GM18517 (cell line): ENCODE data around the gene FRMPD4.
"Not testable (repeated sequence)": the region's sequence is repeated elsewhere in the genome, so short reads cannot be mapped to it uniquely, and the experiment has no call there.

Experiments
- ATAC-seq: cut with Tn5 transposase; IDR thresholded peaks from one replicate; pipeline ENCODE4 v1.9.1; 2021; ENCODE audit warnings: mild to moderate bottlenecking, moderate library complexity; ENCODE audit not compliant: unreplicated experiment

The FRMPD4 gene

DNA sequence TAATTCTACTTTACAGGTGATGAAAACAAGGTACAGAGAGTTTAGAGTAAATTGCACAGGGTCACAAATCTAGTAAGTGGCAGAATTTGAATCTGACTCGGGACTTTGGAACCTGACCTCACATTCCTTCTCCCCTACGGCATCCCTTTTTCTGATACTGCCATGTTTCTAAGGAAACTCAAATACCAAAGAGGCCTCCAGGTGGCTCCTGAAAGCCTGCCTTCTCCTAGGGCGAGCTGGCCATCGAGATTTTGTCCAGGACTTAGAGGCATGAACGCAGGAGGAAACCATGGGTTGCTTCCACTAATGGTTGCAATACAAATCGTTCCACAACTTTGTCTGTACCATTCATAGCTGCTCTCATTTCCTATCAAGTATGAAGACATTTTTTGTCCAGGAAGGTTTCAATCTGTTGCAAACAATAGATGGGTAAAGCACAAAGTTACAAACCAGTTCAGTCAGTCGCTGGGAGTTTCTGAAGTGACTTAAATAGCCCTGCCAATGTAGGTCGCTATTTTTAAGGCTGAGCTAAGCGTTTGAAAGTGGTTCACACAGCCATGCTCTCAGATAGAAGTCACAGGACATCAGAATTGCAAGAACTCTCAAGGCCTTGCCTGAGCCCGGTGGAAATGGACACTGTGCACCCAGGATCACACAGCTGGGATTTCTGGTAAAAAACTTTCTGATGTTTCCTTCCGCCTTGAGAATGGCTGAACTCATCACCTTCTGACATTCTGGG lies 356.3 kb downstream of the FRMPD4 start:
- no peak for ATAC-seq

DNA sequence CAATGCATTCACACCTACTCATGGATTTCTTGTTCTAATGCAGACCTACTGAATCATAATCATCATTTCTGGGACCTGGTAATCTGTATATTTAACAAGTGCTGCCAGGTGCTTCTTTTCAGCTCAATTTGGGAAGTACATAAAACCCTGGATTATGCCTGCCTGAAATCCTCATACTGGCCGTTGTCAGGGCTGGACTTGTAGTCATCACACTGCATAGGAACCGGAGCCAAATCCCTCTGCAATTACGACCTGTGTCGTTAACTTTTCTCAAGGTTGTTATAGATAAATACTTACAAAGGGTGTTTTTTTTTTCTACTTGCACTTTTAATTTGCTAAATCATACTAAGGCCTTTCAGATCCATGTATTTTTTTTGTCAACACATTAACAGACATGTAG lies 358.1 kb downstream of the FRMPD4 start:
- no peak for ATAC-seq

DNA sequence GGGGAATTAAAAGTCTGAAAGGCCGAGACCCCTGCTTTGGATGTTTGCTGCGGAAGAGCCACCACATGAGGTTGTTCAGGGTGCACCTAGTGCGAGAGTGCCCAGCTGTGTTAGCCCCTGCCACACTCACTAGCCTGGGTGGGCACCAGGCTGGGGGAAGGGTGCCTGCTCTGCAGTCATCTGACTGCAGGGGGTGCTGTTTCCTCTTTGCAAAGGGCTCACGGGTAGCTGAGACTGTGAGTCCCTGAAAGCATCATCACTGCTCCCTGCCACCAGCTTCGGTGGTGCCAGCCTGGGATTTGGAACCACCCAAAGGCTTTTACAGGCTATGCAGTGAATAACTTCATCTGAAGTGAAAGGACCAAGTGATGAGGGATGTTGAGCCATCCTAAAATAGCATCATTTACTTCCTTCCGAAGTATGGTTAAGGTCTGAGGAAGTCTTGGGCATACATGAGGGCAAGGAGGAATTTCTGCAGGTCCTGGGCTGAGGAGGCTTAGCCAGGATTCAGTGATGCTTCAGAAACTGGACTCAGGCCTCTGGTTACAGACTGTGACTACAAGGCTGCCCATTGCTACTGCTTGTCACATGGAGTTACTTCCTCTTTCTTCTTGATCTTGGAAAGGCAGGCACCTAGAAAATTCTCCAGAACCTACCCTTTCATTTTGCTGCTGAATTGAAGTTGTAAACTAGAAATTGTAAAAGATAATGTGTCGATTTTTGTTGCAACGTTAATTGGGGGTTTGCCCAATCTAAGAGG lies 359.7 kb downstream of the FRMPD4 start:
- peak; percentile 69 for ATAC-seq

DNA sequence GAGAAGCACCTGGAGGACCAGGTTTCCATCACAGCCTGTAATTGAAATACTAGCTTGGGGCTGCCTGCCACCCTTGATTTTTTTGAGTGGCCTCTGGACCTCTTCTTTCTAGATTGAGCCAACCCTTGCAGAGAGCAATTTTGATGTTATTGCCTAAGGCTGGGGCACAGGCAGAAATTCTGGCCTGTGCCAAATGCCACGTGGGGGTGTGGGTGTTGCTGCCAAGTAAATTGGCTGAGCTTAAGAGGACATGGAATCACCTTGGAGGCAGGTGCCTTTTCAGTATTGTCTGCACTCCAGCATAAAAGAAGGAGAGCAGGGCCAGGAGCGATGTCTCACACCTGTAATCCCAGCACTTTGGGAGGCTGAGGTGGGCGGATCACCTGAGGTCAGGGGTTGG lies 366.9 kb downstream of the FRMPD4 start:
- ATAC-seq, result no peak

DNA sequence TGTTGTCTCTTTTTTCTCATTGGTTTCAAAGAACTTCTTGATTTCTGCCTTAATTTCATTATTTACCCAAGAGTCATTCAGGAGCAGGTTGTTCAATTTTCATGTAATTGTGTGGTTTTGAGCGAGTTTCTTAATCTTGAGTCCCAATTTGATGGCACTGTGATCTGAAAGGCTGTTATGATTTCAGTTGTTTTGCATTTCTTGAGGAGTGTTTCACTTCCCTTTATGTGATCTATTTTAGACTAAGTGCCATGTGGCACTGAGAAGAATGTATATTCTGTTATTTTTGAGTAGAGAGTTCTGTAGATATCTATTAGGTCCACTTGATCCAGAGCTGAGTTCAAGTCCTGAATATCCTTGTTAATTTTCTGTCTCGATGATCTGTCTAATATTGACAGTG lies 377.1 kb downstream of the FRMPD4 start:
- ATAC-seq, result peak; percentile 99

DNA sequence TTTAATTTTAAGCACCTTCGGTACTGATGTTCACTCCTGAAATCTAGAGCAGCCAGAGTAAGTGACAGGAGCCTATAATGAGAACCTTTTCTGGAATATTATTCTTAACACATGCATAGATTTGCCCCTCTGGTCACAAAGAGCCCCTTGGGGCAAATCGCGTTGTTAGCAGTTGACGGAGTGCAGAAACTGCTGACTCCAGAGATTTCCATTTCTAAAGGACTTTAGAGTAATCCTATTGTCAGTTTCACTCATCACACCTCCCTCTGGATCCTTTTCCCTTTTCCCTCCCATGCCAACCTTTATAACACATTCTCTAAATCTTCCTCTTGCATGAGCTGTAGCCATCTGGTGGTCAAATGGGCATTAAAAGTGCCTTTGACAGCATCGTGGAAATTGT lies 388.0 kb downstream of the FRMPD4 start:
- ATAC-seq, result no peak

DNA sequence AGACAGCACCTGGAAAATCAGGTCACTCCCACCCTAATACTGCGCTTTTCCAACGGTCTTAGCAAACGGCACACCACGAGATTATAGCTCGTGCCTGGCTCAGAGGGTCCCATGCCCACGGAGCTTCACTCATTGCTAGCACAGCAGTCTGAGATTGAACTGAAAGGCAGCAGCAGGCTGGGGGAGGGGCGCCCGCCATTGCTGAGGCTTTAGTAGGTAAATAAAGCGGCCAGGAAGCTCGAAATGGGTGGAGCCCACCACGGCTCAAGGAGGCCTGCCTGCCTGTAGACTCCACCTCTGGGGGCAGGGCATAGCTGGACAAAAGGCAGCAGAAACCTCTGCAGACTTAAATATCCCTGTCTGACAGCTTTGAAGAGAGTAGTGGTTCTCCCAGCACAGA lies 399.8 kb downstream of the FRMPD4 start:
- ATAC-seq, result not testable (repeated sequence)

DNA sequence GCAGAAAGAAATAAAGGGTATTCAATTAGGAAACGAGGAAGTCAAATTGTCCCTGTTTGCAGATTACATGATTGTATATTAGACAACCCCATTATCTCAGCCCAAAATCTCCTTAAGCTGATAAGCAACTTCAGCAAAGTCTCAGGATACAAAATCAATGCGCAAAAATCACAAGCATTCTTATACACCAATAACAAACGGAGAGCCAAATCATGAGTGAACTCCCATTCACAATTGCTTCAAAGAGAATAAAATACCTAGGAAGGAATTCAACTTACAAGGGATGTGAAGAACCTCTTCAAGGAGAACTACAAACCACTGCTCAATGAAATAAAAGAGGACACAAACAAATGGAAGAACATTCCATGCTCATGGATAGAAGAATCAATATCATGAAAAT lies 404.0 kb downstream of the FRMPD4 start:
- not testable (repeated sequence) for ATAC-seq

DNA sequence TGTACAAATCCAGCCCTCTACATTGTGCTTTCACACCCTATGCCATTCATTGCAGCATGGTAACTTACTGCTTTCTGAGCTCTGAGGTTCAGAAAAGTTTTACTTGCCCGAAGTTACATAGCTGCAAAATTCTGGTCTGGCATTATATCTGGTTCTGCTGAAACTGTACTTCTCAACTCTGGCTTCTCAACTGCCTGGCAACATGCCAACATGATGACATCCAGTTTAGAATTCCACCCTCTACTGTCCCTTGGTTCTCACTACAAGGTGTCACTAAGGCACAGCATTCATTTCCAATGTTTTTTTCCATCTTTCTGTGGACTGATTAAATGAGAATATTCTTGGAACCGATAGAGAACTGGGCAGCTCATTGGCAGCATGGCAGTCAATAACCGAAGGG lies 410.1 kb downstream of the FRMPD4 start:
- no peak for ATAC-seq

DNA sequence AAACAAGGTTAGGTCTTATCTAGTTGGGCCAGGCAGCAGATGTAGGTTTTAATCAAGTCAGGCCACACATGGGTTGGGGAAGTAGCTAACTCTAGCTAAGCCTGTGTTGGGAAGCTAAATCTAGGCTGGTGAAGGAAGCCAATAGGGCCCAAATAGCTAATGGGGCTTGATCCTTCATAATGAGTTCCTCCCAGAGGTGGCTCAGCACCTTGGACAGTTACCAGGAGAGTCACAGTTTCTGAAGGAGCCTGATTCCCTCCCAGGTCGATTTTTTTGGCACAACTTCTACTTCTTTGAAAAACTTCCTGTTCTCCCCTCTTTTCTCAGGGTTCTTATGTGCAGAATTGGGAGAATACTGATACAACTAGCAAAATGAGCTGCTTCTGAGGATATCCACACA lies 410.5 kb downstream of the FRMPD4 start:
- ATAC-seq, result no peak

DNA sequence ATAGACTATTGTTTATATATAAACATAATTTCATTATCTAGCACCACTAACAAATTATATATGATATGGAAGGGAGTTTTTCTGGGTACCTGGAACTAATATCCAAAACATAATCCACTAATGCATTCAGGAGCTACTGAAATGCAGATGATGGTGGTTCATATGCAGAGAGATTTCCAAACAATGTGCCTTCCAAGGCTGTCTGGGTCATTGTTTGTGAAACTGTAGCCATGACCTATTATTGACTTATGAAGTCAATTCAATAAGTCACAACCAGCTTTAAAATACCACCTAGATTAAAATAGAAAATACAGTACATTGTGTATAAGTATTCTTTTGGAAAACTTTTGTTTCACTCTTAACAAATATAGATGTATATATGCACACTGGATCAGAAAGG lies 415.9 kb downstream of the FRMPD4 start:
- ATAC-seq, result no peak

DNA sequence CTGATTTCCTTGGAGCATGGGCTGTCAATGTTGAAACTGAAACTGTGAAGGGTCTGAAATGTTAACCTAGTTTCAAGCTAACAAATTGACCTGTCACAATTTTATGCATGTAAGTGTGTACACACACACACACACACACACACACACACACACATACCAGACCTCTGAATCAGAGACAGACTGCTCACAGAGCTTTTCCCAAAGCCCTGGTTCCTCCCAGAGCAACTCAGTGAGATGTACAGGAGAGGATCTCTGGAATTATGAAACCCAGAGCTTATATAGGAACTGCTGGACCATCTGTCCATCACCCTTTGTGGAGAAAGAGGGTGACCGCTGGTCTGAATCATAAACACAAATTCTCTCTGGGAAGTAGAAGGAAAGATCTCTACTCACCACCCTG lies 424.8 kb downstream of the FRMPD4 start:
- no peak for ATAC-seq

DNA sequence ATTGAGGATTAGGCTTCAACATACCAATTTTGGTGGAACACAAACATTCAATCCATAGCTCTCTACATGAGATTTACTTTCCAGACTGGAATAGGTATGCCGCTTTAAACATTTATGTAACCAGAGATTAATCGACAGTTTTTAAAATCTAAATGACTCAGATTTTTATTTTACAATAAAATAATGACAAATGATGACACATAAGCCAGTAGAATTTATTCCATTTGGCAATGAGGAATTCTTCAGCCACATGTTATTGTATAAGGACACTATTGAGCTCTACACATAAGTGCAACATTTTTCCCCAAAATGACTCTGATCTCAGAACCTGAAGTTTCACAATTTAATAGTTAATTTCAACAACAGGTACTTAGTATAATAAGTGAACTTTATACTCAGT lies 425.9 kb downstream of the FRMPD4 start:
- no peak for ATAC-seq

DNA sequence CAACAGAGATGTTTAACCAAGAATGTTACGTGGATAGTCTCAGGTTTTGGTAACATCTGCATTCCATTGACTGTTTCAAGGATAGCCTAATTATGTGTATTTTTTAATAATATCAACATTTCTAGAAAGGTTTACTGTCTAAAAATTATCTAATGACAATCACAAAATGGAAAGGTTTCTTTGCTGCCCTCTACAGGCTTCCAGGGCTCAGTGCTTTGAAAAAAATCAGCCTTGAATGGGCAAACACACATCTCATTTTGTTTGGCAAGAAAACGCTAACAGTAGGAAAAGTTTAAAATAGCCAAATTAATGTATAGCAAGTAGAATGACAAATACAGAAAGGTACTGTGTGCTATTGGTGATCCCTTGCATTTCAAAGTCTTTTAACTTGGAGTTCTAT lies 429.6 kb downstream of the FRMPD4 start:
- no peak for ATAC-seq

DNA sequence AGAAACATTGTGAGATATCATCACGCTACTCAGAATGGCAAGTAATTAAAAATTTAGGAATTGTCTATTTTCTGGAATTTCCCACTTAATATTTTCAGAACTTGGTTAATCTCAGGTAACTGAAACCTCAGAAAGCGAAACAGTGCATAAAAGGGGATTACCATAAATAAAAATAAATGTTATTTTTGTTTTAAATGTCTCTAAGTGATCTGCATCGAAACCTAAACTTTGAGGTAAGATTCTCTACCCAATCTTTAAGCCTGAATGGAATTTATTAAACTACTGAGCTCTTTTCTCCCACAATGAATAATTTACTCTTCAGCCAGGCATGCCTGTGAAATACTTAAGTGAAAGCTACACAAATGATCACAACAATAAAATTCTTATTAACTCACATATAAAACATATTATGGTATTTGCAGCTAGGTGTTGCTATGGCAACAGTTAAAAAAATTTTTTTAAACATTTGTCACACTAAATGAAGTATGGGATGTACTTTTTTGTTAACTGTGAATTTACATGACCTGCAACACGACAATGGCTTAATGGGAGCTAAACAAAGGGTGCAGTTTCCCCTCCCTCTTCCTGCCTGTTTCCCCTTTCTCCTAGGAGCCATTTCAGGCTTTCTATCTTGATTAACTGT lies 432.7 kb downstream of the FRMPD4 start:
- no peak for ATAC-seq

DNA sequence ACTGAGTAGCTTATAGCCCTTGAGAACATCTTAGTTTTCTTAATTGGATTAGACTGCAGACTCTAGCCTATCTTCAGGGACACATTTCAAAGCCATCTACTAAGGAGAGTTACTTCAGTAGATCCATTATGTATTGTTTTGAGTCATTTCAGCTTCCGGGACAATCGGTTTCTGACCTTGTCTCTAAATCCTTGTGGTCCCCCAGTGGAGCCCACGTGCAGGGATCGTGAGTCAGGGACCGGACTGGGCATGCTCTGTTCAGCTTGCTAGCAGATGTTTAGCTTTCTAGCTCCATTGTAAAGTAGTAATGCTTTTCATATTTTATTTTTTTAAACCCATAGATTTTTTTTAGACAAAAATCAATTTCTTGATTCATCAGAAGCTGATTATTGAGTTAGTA lies 441.0 kb downstream of the FRMPD4 start:
- ATAC-seq, result no peak

DNA sequence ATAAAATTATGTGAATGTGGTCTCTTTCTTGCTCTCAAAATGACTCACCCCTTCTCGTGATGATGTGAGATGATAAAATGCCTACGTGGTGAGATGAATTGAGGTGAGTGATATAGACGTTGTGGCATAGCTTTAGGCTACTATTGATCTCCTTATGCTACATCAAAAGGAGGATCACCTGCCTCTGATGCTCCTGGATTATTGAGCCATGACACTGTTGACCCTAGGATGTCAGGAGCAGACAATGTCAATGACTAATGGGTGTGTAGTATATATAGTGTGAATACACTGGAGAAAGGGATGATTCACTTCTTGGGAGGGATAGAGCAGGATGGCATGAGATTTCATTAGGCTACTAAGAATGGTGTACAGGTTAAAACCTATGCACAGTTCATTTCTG lies 442.3 kb downstream of the FRMPD4 start:
- no peak for ATAC-seq

DNA sequence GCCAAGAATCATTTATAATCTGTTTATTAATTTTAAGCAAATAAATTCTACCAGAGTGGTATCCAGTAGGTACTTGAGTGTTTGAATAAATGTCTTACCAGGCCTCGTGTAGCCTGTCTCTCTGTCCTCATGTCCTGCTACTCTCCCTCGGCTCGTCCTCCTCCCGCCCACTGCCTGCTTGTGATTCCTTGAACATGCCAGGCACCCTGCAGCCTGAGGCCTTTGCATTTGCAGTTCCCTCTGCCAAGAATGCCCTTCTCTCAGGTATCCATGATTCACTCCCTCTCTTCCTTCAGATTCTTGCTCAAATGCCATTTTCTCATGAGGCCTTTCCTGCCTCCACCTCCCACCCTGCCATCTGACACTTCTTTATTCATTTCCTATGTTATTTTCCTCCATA lies 443.3 kb downstream of the FRMPD4 start:
- no peak for ATAC-seq

DNA sequence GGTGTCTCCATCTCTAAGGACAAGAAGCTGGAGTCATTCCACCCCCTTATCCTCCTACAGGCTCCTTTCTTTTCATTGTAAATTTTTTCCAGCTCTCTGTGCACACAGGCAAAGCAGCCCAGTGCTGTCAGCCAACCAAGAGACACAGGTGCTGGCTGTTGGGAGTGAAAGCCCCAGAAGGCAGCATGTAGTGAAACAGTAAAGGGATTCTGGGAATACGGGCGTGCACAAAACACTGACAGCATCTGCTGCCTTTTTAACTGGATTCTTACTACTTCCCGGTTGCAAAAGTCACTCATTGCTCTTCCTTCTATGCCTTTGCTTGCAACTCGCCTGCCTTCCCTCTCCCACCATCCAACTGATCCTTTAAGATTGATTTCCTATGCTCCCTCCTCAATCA lies 444.4 kb downstream of the FRMPD4 start:
- ATAC-seq, result no peak

DNA sequence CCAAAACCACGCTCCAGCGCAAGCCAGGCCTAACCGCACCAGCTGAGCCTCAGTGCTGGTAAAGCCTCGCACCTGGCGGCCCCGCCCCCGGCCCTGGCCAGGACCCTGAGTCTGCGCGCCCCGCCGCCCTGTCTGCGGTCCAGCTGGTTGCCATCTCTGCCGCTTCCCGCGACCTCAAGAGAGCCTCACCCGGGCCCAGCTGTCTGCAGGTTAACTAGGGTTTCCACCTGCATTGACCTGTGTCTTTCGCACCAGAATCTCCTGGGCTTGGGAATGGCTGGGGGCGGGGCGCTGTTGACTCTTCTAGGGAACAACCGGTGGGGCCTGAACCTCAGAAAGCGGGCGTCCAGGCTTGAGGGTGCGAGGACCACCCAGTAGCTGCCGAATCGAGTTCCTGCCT lies 445.3 kb downstream of the FRMPD4 start:
- ATAC-seq, result no peak

DNA sequence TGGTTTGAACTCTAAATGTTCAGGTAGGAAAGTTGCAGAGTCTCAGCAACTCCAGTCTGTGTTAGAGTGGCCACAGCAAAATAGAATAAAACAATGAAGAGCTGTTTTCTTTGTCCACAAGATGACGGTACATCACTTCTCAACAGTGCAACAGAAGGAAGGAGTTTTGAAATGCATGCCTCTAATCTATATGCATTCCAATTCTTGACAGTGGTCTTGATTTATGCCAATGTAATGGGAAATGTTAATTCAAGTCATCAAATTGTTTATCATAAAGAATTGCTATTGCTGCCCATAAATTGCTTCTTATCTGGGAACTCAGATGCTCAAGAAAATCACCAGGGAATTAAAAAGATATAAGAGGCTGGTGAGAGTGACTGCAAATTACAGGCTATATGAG lies 457.4 kb downstream of the FRMPD4 start:
- no peak for ATAC-seq

DNA sequence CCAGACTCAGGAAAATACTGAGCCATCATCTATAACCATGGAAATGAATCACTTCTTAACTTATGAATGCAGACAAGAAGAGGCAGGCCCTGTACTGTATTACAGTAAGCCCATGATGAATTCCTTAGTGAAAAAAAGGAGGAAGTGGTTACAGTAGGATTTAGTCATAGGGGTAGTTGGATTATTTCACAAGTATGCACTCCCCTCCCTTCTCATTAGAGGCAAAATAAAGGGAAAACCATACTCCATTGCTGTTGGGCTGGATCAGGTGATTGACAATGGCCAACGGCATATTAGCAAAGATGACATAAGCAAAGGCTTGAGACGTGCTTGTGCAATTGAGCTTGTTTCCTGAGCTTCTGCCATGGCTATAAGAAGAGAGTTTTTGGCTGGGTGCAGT lies 471.8 kb downstream of the FRMPD4 start:
- ATAC-seq, result no peak
